ENCODE data around the gene STAB2.

DNA sequence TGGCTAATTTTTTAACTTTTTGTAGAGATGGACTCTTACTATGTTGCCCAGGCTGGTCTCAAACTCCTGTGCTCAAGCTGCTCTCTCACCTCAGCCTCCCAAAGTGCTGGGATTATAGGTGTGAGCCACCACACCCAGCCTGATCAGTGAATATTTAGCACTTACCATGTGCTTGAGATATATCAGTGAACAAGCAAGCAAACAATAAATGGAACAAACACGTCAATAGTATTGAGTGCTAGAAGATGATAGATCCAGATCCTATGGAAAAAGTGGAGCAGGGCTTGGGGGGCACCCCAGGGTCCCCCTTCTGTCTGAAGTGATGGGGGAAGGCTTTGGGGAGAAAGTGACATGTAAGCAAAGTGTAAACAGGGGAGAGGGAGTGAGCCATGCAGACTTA is 170.2 kb downstream of the STAB2 start:
- no peak for TF ChIP-seq POLR2A (IDR thresholded peaks at IDR 0.05)
- TF ChIP-seq CTCF (IDR thresholded peaks at IDR 0.05 in 8 of 11, conservative IDR thresholded peaks at IDR 0.05 in 3 of 11) = no peak
